HUDEP-2 (cell line): Measurements from ENCODE around the gene FTL.

Experiments used
- DNase-seq, 76 experiments: peaks; one replicate each; lab custom pipeline; 2025; ENCODE audit not compliant: unreplicated experiment in 76 of 76; lab: John Stamatoyannopoulos, UW

The FTL gene

DNA sequence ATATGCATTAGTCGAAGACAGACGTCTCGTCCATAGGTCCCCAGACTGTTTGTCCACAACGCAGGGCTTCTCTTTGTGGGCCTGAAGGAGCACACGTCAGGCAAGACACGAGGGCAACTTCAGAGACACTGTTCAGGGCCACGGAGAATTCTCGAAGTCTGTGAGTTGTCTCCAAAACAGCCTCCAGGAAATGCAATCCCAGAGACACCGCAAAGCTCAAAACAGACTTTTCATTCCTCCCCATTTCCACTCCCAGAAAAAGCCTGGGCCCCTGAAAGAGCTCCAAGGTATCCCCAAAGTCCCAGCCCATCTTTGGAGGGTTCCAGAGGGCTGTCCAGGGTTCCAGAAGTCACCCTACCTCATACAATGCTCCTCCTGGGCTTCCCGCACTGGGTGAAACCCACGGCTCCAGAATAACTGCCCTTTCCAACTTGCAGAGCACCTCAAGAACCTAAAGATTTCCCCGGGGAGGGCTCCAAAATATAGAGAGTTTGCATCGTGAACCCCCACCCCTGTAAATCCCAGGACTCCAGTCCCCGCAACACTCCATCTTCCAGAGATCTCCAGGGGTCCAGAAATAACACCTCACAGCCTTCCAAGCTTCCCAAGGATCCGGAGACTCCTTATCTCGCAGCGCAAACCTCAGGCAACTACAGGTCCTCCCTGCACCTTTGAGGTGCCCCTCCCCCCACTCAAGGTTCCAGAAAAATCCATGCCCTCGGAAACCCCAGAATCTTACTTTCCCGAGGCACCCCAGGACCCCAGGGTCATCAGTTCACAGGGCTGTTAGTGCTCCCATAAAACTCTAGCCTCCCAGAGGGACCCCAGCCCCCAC lies 687 bp upstream of the FTL start:
- peak in 11 of 76 experiments; percentile 25 to 71 (median 58) for DNase-seq

DNA sequence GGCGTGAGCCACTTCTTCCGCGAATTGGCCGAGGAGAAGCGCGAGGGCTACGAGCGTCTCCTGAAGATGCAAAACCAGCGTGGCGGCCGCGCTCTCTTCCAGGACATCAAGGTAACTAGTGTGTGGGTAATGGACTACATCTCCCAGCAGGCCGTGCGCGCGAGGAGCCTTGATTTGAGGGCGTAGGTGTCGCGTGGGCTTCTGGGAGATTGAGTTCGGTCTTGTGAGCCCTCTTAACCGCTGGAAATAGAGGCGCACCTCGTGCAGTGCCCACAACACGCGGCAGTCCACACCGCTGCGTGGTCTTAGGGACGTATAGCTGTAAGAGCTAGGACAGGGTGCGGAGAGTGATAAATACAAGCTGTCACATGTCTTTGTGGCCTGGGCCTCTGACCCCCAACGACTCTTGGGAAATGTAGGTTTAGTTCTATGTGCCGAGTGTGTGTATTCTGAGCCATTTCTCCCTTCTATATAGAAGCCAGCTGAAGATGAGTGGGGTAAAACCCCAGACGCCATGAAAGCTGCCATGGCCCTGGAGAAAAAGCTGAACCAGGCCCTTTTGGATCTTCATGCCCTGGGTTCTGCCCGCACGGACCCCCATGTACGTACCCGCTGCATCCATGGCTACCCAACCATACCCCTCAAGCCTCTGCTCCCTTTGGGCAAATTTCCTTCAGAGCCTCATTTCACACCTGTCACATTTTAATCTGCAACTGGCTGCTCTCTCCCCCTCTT lies 864 bp downstream of the FTL start:
- DNase-seq, result peak in 73 of 76 experiments; percentile 45 to 97 (median 82)

DNA sequence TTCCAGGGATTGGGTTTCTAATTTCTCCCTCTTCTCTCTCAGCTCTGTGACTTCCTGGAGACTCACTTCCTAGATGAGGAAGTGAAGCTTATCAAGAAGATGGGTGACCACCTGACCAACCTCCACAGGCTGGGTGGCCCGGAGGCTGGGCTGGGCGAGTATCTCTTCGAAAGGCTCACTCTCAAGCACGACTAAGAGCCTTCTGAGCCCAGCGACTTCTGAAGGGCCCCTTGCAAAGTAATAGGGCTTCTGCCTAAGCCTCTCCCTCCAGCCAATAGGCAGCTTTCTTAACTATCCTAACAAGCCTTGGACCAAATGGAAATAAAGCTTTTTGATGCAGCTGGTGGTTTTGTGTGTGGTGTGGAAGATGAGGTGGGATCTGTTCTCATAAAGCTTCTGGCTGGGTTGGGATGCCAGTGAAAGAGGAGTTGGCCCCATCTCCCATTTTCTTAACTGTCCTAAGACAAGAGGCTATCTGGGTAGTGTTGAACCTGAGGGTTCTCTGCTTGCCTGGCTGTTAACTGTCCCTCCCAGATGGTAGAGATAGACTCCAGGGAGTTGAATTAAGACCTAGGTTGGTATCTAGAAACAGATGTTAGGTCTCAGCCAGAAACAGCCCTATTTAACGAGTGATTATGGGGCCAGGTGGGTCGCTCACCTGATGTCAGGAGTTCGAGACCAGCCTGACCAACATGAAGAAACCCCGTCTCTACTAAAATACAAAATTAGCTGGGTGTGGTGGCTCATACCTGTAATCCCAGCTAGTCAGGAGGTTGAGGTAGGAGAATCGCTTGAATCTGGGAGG lies 1.6 kb downstream of the FTL start:
- peak in 53 of 76 experiments; percentile 19 to 73 (median 47) for DNase-seq

DNA sequence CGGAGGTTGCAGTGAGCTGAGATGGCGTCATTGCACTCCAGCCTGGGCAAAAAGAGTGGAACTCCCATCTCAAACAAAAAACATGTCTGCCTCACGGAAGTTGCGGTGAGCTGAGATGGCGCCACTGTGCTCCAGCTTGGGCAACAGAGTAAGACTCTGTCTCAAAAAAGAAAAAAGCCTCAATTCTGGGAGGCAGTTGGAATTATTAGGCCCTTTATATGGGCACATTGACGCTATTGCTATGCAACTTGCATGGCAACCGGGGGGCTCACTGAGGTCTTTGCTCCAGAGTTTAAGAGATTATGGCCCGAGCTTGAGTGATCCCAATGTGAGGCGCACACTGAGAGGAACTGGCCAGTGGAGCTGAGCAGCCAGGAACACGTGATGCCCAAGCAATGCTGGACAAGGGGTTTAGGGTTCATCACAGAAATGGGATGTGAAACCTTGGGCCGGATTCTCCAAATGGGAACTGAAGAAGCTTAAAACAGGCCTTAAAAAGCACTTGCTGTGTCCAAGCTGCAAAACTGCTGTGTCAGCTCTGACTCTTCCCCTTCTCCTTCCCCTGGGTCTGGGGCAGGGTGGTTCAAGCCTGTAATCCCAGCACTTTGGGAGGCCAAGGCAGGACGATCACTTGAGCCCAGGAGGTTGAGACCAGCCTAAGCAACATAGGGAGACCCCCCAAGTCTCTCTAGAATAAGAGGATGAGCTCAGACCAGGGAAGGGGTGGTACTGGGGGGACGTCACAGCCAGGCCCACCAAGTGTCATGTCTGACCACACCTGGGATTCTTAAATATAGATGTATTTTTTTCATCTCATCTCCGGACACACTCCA lies 2.5 kb downstream of the FTL start:
- peak in 28 of 76 experiments; percentile 22 to 82 (median 49) for DNase-seq

DNA sequence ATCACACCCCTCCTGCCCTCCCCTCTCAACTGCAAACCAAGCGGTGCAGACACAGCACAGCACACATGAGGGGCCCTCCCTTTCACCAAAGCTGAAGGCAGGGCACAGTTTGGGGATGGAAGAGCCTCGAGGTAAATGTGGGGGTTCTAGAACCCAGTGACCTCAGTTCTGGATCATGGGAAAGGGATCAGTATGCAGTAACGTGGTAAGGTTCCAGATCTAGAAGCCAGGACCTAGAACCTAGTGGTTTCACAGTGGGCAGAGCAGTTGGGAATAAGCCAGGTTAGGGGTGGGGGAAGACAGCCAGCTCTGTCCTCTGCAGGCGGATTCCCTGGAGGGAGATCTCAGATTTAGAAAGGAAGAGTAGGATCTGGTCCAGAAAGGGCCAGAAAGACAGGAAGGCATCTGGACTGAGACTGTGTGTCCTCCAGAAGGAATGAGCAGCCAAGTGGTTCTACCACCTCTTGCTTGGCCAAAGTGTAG lies 3.1 kb downstream of the FTL start:
- peak in 4 of 76 experiments; percentile 21 to 75 (median 42) for DNase-seq

DNA sequence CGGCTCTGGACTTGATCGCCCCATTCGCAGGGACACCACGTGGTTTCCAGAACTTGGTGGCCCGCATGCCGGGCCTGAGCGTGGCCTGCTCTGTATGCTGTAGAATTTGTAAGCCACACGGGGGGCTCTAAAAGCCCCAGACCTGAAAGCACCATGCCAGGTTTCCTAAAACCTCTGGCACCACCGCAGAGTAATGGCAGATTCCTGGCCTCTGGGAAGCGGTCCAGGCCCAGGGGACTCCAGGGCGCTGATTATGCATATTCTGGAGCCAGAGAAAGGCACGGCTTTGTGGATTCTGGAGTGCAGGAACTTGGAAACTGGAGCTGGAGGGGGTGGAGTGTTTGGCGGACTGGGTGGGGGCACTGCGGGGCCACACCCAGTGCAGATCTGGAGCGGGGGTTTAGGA lies 3.7 kb downstream of the FTL start:
- no peak for DNase-seq

DNA sequence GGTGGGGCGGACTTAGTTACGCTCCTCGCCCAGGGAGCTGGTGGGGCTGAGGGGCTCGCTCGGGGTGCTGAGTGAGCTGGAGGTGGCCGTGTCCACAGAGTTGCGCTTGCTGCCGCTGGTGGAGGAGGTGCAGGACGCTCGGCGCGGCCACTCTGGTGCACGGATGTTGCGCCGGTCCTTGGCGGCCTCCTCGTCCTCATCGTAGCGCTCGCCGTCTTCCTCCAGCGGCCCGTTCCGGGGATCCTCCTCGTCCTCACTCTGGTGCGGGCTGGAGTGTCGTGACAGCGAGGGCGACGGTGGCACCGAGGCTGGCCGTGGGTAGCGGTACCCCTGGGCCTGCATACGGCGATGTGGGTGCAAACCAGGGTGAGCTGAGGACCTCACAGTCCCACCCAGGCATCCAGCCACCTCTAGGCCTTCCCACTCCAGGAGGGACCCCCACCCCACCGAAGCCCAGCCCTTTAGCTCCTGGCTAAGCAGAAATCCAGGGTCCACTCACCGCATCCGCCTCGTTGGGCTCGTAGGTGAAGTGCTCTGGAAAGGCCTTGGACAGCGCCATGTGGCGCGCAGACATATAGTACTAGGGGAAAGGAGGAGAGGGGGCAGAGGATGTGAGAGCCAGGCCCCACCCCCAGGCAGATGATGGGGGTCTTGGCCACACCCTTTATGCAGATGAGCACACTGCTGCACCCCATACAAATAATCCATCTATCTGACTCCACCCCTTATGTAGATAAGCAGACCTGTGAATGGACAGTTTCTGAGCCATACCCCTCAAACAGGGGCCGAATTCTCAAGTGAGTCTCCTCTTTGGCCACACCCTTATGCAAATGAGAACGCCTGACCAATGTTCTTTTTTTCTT lies 4.4 kb downstream of the FTL start:
- peak in 35 of 76 experiments; percentile 6 to 73 (median 42) for DNase-seq

DNA sequence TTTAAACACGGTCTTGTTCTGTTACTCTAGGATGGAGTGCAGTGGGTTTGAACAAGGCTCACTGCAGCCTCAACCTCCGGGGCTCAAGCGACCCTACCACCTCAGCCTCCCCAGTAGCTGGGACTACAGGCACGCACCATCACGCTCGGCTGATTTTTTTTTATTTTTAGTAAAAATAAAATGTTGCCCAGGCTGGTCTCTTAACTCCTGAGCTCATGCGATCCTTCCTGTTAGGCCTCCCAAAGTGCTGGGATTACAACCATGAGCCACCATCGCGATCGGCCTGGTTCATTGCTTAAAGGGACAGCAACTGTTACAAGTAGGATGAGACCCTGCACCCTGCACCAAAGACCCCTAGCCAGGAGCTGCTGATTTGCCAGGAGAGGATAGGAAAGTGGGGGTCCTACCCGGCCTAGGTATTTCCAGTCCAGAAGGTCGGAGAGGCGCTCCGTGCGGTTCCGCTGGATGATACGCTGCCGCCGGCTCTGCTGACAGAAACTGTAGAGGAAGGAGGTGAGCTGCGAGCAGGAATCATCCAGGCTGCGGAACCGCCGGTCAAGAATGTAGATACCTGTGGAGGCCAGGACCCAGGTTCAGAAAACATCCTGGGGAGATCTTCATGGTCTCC lies 5.1 kb downstream of the FTL start:
- DNase-seq, result no peak

DNA sequence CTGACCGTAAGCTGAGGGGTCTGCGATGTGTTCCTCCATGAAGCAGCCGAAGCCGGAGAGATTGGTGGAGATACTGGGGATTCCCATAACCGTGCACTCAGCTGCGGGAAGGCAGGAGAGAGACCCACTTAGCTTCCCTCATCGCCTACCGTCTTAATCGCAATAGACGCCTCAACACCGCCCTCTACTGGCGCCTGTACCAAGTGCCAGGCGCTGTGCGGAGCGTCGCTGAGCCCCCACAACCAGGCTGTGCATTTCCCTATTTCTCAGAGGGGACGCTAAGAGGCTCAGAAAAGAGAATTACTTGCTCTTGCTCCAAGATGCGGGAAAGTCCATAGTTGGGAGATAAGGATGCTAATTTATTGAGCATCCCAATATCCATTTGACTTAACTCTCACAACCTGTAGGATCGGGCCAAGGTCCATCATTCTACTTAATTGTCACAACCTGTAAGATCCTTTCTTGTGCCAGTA lies 5.8 kb downstream of the FTL start:
- peak in 66 of 76 experiments; percentile 30 to 93 (median 74) for DNase-seq

DNA sequence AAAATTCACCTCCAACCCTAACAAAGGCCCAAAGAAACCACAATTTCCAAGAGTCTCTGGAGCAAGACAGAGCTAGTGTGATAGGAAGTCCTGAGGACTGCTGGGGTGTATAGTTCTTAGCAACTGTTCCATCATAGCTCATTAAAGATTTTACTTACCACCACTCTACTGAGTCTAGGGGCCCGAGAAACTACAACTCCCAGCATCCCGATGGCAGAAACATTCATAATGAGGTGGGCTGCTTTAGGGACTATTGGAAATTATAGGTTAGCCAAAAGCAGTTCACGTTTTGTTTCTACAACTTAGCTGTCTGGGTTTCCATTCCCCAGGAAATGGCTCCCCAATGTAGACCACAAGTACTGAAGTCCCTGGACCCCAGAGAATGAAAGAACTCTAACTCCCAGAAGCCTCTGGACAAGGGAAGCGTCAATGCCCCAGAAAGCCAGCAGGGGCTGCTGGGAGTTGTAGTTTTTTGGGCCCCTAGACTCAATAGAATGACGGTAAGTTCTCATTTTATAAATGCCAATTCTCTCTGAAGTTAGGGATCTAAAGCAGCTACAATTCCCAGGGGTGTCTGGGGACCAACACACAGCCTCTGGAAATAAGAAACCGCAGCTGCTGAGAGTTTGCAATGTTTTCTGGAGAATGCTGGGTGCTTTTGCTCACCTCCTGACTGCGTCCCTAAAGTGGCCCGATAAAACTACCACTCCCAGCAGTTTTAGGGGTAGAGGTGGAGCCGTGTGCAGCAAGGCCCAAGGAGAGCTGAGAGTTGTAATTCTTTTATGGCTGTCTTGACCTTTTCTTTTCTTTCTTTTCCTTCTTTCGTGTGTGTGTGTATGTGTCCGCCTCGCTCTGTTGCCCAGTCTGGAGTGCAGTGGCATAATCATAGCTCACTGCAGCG lies 11.1 kb downstream of the FTL start:
- peak in 20 of 76 experiments; percentile 15 to 52 (median 32) for DNase-seq

DNA sequence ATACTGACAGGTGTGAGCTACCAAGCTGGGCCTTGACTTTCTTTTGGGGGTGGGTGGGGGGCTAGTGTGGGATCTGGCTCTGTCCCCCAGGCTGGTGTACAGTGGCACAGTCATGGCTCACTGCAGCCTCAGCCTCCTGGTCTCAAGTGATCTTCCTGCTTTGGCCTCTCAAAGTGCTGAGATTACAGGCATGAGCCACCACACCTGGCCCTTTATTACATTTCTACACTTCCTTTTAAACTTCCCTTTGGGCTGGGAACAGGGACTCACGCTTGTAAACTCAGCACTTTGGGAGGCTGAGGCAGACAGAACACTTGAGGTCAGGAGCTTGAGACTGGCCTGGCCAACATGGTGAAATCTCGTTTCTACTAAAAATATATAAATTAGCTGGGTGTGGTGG lies 12.0 kb downstream of the FTL start:
- no peak for DNase-seq

DNA sequence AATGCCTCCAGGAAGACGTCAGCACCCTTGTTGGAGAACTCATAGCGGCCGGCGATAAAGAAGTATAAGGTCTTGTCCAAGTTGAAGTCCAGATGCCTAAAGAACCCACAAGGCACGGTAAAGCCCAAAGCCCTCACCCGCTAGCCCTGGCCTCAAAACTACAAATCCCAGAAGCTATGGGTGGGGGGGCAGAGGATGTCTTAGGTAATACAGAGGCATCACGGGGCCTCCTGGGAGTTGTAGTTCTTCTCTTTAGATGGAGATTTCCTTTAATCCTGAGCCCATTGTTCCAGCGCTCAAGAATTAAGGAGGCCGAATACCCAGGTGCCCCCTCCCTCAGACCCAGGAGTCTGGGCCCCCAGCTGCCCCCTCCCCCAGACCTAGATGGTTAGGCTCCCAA lies 17.2 kb downstream of the FTL start:
- no peak for DNase-seq

DNA sequence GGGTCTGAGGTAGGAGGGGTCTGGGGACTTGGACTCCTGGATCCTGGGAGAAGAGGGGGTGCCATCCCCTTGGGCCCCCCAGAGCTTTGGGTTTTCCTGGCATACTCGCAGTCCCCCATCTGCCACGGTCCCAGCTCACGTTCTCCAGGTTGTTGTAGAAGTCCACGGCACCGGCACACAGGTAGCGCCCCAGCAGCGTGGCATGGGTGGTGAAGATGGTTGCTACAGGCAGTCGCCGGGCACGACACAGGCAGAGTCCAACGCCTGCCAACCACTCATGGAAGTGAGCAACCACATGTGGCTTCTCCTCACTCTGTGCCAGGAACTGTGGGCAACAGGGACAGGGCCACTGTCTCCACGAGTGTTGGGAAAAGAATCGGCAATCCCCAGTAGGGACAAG lies 20.6 kb downstream of the FTL start:
- DNase-seq, result no peak

DNA sequence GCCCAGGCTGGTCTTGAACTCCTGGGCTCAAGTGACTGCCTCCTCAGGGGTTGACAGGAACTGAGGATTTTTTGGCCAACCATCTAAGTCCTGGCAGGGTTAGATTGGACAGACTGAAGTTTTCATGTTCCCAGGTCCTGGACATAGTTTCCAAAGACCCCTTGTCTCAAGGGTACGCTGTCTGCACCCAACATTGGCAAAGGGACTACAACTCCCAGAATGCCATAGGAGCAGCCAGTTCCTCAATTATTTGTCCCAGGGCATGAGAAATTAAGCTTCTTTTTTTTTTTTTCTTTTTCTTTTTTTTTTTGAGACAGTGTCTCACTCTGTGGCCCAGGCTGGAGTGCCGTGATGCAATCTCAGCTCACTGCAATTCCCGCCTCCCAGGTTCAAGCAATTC lies 21.1 kb downstream of the FTL start:
- no peak for DNase-seq

DNA sequence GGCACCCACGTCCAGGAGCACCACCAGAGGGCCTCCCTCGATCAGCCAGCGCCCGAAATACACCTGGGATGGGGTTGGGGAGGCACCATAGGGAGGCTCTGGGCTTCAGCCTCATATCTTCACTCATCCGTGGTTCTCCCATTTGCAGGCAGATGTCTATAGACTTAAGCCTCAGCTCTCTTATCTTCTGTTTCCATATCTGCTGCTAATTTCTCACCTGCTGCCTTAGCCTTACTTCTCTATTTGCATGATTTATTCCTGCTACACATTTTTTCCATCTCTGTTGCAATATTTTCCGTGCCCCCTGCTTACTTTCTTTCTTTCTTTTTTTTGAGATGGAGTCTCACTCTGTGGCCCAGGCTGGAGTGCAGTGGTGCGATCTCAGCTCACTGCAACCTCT lies 22.2 kb downstream of the FTL start:
- no peak for DNase-seq

DNA sequence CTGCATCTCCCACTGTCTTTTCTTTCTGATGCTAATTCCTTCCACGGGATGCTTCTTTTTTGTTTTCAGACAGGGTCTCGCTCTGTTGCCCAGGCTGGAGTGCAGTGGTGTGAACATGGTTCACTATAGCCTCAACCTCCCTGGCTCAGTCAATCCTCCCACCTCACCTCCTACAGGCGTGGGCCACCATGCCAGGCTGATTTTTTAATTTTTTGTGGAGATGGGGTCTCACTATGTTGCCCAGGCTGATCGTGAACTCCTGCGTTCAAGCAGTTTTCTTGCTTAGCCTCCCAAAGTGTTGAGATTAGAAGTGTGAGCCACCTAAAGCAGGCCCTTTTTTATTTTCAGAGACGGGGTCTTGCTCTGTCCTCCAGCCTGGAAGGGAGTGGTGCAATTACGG lies 23.2 kb downstream of the FTL start:
- DNase-seq, result no peak

DNA sequence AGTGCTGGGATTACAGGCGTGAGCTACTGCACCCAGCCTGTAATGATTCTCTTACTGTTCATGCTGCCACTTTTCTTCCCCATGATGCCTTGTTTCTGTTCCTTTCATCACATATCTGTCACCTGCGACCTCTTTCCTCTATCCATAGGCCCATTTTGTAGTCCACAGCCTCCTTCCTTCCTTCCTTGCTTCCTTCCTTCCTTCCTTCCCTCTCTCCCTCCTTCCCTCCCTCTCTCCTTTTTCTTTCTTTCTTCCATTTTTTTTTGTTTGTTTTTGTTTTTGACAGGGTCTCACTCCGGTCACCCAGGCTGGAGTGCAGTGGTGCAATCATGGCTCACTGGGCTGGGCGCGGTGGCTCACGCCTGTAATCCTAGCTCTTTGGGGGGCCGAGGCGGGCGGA lies 23.8 kb downstream of the FTL start:
- no peak for DNase-seq
